DND-41 (cell line): Measurements from ENCODE around the gene GPATCH8.

Source experiments
- ATAC-seq: fragments of 200-7000 bp; cut with Tn5 transposase; 3 replicates; pipeline ENCODE4 v1.9.1; 2021; ENCODE audit warnings: low read depth; ENCODE audit not compliant: insufficient read depth
- DNase-seq: peaks from one replicate; pipeline ENCODE4 v3.0.0-alpha.2; 2020
- H2AFZ ChIP-seq: 2 replicates; pipeline ENCODE4 v1.6.0; 2012; ENCODE audit warnings: low read depth, low read length
- H3K27ac ChIP-seq: 2 replicates; pipeline ENCODE4 v1.5.1; 2012; ENCODE audit warnings: low read length, inconsistent platforms
- H3K27me3 ChIP-seq: fragments of 200-600 bp; sonication (generic); 2 replicates; pipeline ENCODE4 v1.6.0; 2012; ENCODE audit warnings: low read length, mild to moderate bottlenecking, inconsistent platforms; ENCODE audit not compliant: insufficient read depth, poor library complexity
- H3K36me3 ChIP-seq: 2 replicates; pipeline ENCODE4 v1.5.1; 2012; ENCODE audit warnings: low read length, inconsistent platforms; ENCODE audit not compliant: insufficient read depth
- H3K4me1 ChIP-seq: 2 replicates; pipeline ENCODE4 v1.5.1; 2012; ENCODE audit warnings: mild to moderate bottlenecking, low read length; ENCODE audit not compliant: insufficient read depth
- H3K4me2 ChIP-seq: 2 replicates; pipeline ENCODE4 v1.6.0; 2012; ENCODE audit warnings: mild to moderate bottlenecking, moderate library complexity, low read length, inconsistent platforms; ENCODE audit not compliant: insufficient read depth
- H3K4me3 ChIP-seq, 2 experiments: fragments of 200-600 bp in 1 of 2; shearing (Covaris generic) in 1 of 2; 2 replicates each; pipeline ENCODE4 v1.5.1; 2012 to 2016; ENCODE audit warnings: inconsistent platforms in 2 of 2, low read length in 2 of 2, mild to moderate bottlenecking in 2 of 2, low read depth in 1 of 2, moderate library complexity in 1 of 2
- H3K79me2 ChIP-seq: 2 replicates; pipeline ENCODE4 v1.6.0; 2012; ENCODE audit warnings: low read length, inconsistent platforms; ENCODE audit not compliant: insufficient read depth
- H3K9ac ChIP-seq: 2 replicates; pipeline ENCODE4 v1.6.0; 2012; ENCODE audit warnings: low read depth, mild to moderate bottlenecking, inconsistent platforms, low read length, moderate library complexity
- H3K9me3 ChIP-seq: 2 replicates; pipeline ENCODE4 v1.5.1; 2012; ENCODE audit warnings: low read length, moderate library complexity, mild to moderate bottlenecking, inconsistent platforms; ENCODE audit not compliant: insufficient read depth, severe bottlenecking
- H4K20me1 ChIP-seq: 2 replicates; pipeline ENCODE4 v1.6.0; 2012; ENCODE audit warnings: low read length; ENCODE audit not compliant: insufficient read depth
- CTCF ChIP-seq: IDR thresholded peaks from 2 replicates; pipeline ENCODE4 v1.5.1; 2012; ENCODE audit warnings: borderline replicate concordance, low read length, moderate library complexity, mild to moderate bottlenecking; ENCODE audit not compliant: poor library complexity, severe bottlenecking; ENCODE audit errors: extremely low read depth
- EZH2 ChIP-seq: IDR thresholded peaks from 3 replicates; pipeline ENCODE4 v1.6.1; 2012; ENCODE audit warnings: borderline replicate concordance, low read depth, mild to moderate bottlenecking, moderate library complexity, low read length, inconsistent platforms; ENCODE audit not compliant: severe bottlenecking

GPATCH8 gene

DNA sequence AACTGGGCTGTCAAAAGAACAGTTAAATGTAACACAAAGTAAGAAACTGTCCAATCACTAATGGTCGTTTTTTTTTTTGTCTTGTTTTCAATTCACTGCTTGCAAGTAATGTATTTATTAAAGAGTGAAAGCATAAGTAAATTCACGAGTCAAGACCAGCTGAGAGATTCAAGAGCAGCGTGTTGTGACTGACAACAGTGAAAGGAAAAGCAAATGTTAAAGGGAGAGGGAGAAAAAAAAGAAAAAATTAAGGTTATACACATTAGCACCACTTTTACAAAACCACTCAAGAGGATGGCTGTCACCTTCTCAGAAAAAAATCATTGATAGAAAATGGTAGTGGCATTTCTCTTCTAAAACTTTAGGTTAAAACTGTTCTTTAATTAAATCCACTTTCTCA, 36.1 kb downstream of the GPATCH8 start:
- Histone ChIP-seq H3K4me2 (no peak overlapping the region), H4K20me1 (peaks cover 32% of the 10 kb centered on the region), H2AFZ (no peak overlapping the region), H3K27ac (no peak overlapping the region), H3K4me3 (no peak overlapping the region), H3K9ac (no peak overlapping the region), H3K79me2 (peaks cover 89% of the 10 kb centered on the region), H3K4me1 (no peaks in the 10 kb centered on the region), H3K36me3 (peaks cover 29% of the 10 kb centered on the region), H3K9me3 (no peaks in the 10 kb centered on the region), H3K27me3 (no peaks in the 10 kb centered on the region)
- ATAC-seq (no peak), DNase-seq (no peak)
- TF ChIP-seq CTCF (no peak), EZH2 (no peak)

- no peaks in the 10 kb centered on the region for H3K4me1 ChIP-seq
- no peaks in the 10 kb centered on the region for H3K27me3 ChIP-seq
- no peak overlapping the region for H3K4me3 ChIP-seq
- H3K36me3 ChIP-seq, result peaks cover 31% of the 10 kb centered on the region
- peaks cover 32% of the 10 kb centered on the region for H4K20me1 ChIP-seq
- H3K4me2 ChIP-seq, result no peak overlapping the region
- no peak for TF ChIP-seq CTCF
- no peak for DNase-seq
- H3K9ac ChIP-seq, result no peak overlapping the region
- ATAC-seq, result no peak
- H3K9me3 ChIP-seq, result no peaks in the 10 kb centered on the region
- peaks cover 86% of the 10 kb centered on the region for H3K79me2 ChIP-seq
- no peak overlapping the region for H3K27ac ChIP-seq
- H2AFZ ChIP-seq, result no peak overlapping the region
These were observed 36.9 kb downstream of the GPATCH8 start for GRCh38 chr17:44466339-44466738.

DNA sequence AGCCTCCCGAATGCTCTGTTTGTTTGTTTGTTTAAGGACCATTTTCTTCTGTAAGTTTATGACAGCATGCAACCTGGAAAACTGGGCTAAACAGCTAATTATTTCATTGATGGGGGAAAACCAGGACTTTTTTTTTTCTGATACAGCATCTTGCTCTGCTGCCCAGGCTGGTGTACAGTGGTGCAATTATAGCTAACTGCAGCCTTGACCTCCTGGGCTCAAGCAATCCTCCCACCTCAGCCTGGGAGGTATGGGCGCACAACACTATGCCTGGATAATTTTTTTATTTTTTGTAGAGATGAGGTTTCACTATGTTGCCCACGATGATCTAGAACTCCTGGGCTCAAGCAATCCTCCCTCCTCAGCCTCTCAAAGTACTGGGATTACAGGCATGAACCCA, 37.3 kb downstream of the GPATCH8 start:
- ATAC-seq (no peak), DNase-seq (no peak)
- no peaks in the 10 kb centered on the region for H3K9me3 ChIP-seq
- H3K36me3 ChIP-seq, result peaks cover 31% of the 10 kb centered on the region
- peaks cover 32% of the 10 kb centered on the region for H4K20me1 ChIP-seq
- no peak overlapping the region for H3K4me2 ChIP-seq
- peaks cover 83% of the 10 kb centered on the region for H3K79me2 ChIP-seq
- no peaks in the 10 kb centered on the region for H3K4me1 ChIP-seq
- no peak overlapping the region for H3K4me3 ChIP-seq
- TF ChIP-seq EZH2, result no peak
- TF ChIP-seq CTCF, result no peak
- H3K9ac ChIP-seq, result no peak overlapping the region
- no peaks in the 10 kb centered on the region for H3K27me3 ChIP-seq
- H2AFZ ChIP-seq, result no peak overlapping the region
- H3K27ac ChIP-seq, result no peak overlapping the region

DNA sequence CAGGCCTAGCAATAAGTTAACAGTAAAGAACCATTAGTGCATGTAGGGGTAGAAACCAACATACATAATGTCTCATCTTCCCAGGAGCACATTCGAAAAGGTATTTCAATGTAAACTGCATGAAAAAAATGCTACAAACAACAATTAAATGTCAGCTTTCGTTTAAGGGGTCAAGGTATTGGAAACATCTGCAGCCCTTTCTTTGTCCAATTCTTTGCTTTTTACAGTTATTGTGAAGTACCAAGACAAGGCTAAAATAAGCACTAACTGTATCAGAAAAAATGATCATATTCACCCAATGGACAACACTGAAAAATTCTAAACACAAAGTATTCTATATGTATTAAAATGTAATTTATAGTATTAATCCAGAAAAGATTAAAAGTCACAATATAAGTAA, 37.9 kb downstream of the GPATCH8 start:
- no peak for ATAC-seq
- Histone ChIP-seq H3K9me3 (no peaks in the 10 kb centered on the region), H3K9ac (no peak overlapping the region), H3K36me3 (peaks cover 31% of the 10 kb centered on the region), H4K20me1 (peaks cover 33% of the 10 kb centered on the region), H3K4me2 (no peak overlapping the region), H3K27me3 (no peaks in the 10 kb centered on the region), H3K4me3 (no peak overlapping the region), H3K4me1 (no peaks in the 10 kb centered on the region), H2AFZ (no peak overlapping the region), H3K79me2 (peaks cover 85% of the 10 kb centered on the region), H3K27ac (no peak overlapping the region)
- TF ChIP-seq CTCF (no peak), EZH2 (no peak)
- no peak for DNase-seq
